Tibial artery (tissue), 4 donors: Measurements from ENCODE around the gene ITM2B.

Source experiments
- DNase-seq, 2 donors: peaks; one replicate each; pipeline ENCODE4 v3.0.0-alpha.2; 2019
- H3K27ac ChIP-seq, 2 donors: fragments of 200-600 bp; sonication (generic) in 1 of 2; 1 replicate in 1 of 2; 2 replicates in 1 of 2; pipeline ENCODE4 v1.5.1; 2018 to 2019; ENCODE audit warnings: mild to moderate bottlenecking in 1 of 2
- H3K27me3 ChIP-seq, 2 donors: fragments of 200-600 bp; sonication (generic) in 1 of 2; one replicate each; pipeline versions ENCODE4 v1.5.1 to v1.6.0; 2016 to 2019
- H3K36me3 ChIP-seq, 3 donors: fragments of 200-600 bp; sonication (generic) in 2 of 3; one replicate each; pipeline ENCODE4 v1.5.1; 2016 to 2019; ENCODE audit warnings: mild to moderate bottlenecking in 2 of 3
- H3K4me1 ChIP-seq, 4 donors: fragments of 200-600 bp; sonication (generic) in 2 of 4; 1 replicate in 3 of 4; 2 replicates in 1 of 4; pipeline ENCODE4 v1.5.1; 2016 to 2019
- H3K4me3 ChIP-seq, 2 donors: fragments of 200-600 bp; sonication (generic) in 1 of 2; 1 replicate in 1 of 2; 2 replicates in 1 of 2; pipeline ENCODE4 v1.5.1; 2018 to 2019; ENCODE audit warnings: mild to moderate bottlenecking in 2 of 2
- H3K9me3 ChIP-seq, 3 donors: fragments of 200-600 bp; sonication (generic) in 1 of 3; one replicate each; pipeline ENCODE4 v1.5.1; 2016 to 2019
- intact Hi-C: fragments of 100-400 bp; cut with DNase I; formaldehyde crosslinking; loops from one replicate; pipeline ENCODE4 v1.15.0; 2023; ENCODE audit warnings: low total_unique reads
- TF ChIP-seq, protein P1 (sequence below), 2 experiments: fragments of 200-600 bp in 1 of 2; fragments of 450-650 bp in 1 of 2; IDR thresholded peaks; one replicate each; pipeline ENCODE4 v1.5.1; 2017 to 2019; ENCODE audit warnings: antibody characterized with exemption in 2 of 2, mild to moderate bottlenecking in 1 of 2, moderate library complexity in 1 of 2

Gene ITM2B

DNA sequence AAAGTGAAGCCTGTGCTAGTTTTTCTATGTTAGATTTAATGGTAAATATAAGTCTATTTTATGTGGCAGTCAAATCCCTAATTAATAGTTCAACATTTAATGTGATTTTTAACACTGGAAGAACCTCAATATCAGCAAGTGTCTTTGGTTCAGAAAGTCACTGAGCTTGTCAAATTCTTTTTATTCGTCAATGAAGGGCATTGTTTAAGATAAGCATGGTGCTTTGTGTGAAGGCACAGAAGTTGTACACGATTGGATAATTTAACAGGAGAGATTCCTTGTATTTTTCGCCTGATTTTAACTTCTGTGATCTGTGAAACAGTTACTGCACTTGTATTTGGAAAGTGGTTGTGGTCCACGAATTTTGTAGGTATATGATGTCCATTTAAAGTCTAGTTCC, 40.3 kb downstream of the ITM2B start:
- H3K27ac ChIP-seq, result no peak overlapping the region
- TF ChIP-seq, protein P1, sequence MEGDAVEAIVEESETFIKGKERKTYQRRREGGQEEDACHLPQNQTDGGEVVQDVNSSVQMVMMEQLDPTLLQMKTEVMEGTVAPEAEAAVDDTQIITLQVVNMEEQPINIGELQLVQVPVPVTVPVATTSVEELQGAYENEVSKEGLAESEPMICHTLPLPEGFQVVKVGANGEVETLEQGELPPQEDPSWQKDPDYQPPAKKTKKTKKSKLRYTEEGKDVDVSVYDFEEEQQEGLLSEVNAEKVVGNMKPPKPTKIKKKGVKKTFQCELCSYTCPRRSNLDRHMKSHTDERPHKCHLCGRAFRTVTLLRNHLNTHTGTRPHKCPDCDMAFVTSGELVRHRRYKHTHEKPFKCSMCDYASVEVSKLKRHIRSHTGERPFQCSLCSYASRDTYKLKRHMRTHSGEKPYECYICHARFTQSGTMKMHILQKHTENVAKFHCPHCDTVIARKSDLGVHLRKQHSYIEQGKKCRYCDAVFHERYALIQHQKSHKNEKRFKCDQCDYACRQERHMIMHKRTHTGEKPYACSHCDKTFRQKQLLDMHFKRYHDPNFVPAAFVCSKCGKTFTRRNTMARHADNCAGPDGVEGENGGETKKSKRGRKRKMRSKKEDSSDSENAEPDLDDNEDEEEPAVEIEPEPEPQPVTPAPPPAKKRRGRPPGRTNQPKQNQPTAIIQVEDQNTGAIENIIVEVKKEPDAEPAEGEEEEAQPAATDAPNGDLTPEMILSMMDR (IDR thresholded peaks at IDR 0.05), result no peak
- DNase-seq, result no peak
- no peaks in the 10 kb centered on the region for H3K9me3 ChIP-seq
- intact Hi-C loops, result no loop called here
- H3K4me1 ChIP-seq, result no peaks in the 10 kb centered on the region
- H3K4me3 ChIP-seq, result no peak overlapping the region
- H3K36me3 ChIP-seq, result peaks cover 0 to 22% (median 11%) of the 10 kb centered on the region in 3 donors
- H3K27me3 ChIP-seq, result no peaks in the 10 kb centered on the region

DNA sequence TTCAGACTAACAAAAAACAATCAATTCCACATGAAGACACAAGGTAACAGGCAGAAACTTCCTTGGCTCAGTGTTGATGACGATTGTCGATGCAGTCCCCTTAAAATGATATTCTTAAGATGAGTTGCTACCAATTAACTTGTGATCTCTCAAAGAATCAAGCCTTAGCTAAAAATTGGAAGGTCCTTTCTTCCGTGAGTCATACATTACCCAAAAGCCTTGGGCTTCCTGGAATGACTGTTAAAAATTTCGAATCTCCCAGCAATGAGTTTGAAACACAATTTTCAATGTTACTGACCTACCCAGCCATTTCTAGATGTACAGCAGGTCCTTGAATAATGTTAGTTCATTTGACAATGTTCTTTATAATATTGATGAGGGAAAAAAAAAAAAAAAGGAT, 42.5 kb downstream of the ITM2B start:
- no peaks in the 10 kb centered on the region for H3K27me3 ChIP-seq
- H3K4me3 ChIP-seq, result no peak overlapping the region
- H3K27ac ChIP-seq, result no peak overlapping the region
- DNase-seq, result no peak
- H3K36me3 ChIP-seq, result peaks cover 0 to 7% (median 0%) of the 10 kb centered on the region in 3 donors
- TF ChIP-seq, protein P1 (IDR thresholded peaks at IDR 0.05), result no peak
- H3K9me3 ChIP-seq, result no peaks in the 10 kb centered on the region
- H3K4me1 ChIP-seq, result no peaks in the 10 kb centered on the region
- intact Hi-C loops, result no loop called here

DNA sequence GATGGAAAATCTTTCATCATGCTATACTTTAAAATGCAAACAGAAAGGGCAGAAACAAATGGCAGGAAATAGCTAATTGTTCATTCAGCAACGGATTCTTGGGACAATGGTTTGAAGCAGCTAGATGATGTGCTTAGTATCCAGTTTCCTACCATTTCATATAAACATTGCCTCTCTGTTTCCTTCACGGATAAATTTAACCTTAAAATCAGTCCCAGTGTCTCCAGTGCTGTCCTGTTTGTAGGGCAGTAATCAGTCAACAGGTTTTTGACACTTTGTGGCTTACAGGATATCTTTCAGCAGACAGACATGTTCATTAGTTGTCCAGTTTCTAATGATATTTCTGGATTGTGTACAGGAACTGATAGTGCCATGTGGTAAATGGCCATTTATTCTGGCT, 45.8 kb downstream of the ITM2B start:
- Histone ChIP-seq H3K36me3 (no peaks in the 10 kb centered on the region), H3K27me3 (no peaks in the 10 kb centered on the region), H3K4me1 (no peaks in the 10 kb centered on the region), H3K4me3 (no peak overlapping the region), H3K27ac (no peak overlapping the region), H3K9me3 (no peaks in the 10 kb centered on the region)
- intact Hi-C loops, result no loop called here
- no peak for DNase-seq
- TF ChIP-seq, protein P1 (IDR thresholded peaks at IDR 0.05), result no peak

DNA sequence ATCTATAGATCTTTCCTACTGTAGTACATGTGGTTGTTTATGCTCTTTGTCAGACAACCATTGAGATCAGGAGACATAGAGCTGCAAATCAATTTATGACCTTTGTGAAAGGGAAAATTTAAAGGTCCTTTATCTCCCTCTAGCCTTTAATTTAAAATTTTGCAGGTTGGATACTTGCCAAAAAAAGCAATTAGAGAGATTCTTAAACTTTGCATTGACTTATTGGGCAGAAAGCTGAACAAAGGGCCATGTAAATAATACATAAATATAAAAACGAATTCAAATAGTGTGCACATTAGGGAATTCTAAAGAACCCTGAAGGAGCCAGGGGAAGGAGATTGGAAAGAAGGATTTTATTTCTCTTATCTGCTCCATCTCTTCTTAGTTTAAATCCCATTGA, 48.5 kb downstream of the ITM2B start:
- no peak overlapping the region for H3K4me3 ChIP-seq
- intact Hi-C loops, result no loop called here
- DNase-seq, result no peak
- no peak overlapping the region for H3K27ac ChIP-seq
- H3K9me3 ChIP-seq, result no peaks in the 10 kb centered on the region
- no peaks in the 10 kb centered on the region for H3K27me3 ChIP-seq
- no peaks in the 10 kb centered on the region for H3K36me3 ChIP-seq
- TF ChIP-seq, protein P1 (IDR thresholded peaks at IDR 0.05), result no peak
- H3K4me1 ChIP-seq, result no peaks in the 10 kb centered on the region

DNA sequence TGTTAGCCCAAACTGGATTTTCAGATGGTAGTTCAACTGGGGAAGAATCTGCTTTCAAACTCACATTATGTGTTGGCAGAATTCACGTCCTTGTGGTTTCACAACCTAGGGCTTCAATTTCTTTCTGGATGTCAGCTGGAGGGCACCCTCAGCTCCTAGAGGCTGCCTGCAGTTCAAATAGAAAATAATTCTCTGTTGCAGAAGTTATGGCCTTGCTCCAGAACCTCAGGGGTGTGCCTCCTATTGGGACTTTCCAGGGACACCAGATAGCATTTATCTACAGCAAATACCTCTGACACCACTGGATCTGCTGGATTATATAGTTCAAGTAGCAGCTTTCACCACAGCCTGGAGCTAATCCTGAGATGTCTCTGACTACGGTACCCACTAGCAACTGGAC, 58.7 kb downstream of the ITM2B start:
- no peak for DNase-seq
- TF ChIP-seq, protein P1 (IDR thresholded peaks at IDR 0.05), result no peak
- Histone ChIP-seq H3K4me3 (no peak overlapping the region), H3K9me3 (no peaks in the 10 kb centered on the region), H3K27me3 (no peaks in the 10 kb centered on the region), H3K36me3 (no peaks in the 10 kb centered on the region), H3K4me1 (no peaks in the 10 kb centered on the region), H3K27ac (no peak overlapping the region)
- intact Hi-C loops, result no loop called here

DNA sequence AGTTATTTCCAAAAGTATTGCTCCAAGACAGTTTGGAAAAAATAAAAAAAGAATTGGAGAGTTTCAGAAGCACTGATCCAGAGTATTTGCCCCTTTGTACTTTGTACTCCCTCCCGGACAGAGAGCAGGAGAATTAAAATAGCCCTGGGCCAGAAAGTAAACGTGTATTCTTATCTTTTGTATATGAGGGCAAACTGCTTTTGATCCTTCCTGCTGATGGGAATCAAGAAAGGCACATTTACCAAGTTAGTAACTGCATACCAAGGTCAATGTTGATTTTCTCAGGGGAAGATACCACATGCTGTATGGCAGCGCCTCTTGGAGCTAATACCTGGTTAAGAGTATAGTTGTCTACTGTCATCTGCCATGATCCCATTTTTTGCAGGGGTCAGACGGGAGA, 59.6 kb downstream of the ITM2B start:
- intact Hi-C loops, result no loop called here
- Histone ChIP-seq H3K4me3 (no peak overlapping the region), H3K36me3 (no peaks in the 10 kb centered on the region), H3K9me3 (no peaks in the 10 kb centered on the region), H3K27me3 (no peaks in the 10 kb centered on the region), H3K27ac (no peak overlapping the region), H3K4me1 (no peaks in the 10 kb centered on the region)
- TF ChIP-seq, protein P1 (IDR thresholded peaks at IDR 0.05), result no peak
- no peak for DNase-seq
